ELR (cell line): ENCODE measurements around the gene GNAI1.

Source experiments
- DNase-seq: peaks from one replicate; pipeline ENCODE4 v3.0.0-alpha.2; 2015; ENCODE audit warnings: low read depth

GNAI1 gene

DNA sequence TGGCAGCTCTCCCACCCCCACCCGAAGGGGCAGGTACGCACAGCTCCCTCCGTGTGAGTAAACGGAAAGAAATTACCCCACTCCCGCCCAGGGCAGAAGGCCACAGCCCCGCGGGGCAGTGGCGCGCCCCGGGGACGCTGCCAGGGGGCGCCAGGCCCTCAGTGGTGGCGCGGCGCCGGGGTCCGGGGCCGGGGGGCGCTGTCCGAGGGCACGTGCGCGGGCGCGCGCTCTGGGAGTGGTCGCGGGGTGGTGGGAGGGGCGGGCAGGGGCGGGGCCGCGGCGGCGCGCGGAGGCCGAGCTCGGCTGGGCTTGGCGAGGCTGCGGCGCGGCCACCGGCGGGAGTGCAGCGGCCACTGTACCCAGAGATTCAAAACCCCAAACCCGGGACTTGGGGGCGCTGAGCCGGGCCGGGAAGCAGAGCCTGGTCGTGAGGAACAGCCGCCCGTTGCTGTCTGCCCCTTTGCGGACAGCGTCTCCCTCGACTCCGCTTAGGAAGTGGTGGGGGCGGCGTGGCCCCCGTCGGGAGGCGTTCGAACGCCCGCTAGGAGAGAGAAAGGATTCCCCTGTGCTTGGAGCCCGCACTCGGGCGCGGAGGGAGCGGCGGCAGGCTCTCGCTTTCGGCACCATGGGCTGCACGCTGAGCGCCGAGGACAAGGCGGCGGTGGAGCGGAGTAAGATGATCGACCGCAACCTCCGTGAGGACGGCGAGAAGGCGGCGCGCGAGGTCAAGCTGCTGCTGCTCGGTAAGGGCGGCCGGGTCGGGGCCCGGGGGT lies at the start of gene GNAI1:
TSS of gene GNAI1 (plus strand) at position 296 of the 773 bp plus-strand sequence. CDS start at position 626, 330 bp downstream.
- DNase-seq = peak; percentile 82

DNA sequence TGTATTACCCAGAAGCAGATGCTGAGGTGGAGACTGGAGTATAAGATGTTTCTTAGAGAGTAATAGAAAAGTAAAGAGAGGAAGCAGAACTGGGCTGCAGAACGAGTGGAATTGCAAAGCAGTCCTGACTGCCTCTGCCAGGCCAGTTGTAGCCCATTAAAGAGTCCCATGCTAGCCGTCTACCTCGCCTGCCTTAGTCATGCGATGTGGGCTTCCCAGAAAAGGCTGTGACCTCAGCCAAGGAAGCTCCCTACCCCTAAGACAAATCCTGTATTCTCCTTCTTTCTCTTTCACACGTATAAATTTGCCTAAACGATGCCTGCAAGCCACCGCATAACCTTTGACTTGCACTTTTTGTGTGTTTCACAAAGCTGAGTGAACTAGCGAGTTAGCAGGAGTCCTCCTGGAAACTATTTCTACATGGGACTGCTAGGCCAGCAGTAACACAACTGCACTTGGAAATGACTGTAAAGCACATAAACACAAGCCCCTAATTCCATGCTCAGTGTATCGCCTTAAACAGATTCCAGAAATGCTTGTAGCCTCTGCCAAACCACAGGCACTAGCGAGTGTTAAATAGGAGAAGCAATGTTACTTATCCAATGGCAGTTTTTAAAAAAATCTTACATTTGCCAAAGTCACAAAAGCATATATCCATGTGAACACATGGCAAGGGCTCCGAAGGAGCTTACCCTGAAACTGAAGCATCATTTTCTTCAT lies 47.4 kb upstream of the GNAI1 start:
- DNase-seq = peak; percentile 36

DNA sequence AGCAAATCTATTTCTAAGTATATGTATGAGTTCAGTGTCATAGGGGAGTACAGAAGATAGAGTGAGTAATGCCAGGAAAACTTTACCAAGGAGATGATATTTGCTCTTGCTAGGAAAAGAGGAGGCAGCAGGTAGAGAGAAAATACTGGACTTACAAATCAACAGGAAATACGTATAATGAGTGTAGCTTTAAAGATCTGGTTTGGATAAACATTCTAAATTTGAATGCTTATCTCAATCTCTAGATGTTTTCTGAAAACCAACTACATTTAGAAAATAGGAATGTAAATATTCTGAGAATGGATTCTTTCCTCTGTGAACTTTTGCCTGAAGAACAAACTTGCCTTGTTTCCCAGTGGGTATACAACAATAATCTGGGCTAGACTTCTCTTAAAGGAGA lies 46.9 kb upstream of the GNAI1 start:
- DNase-seq = peak; percentile 37

DNA sequence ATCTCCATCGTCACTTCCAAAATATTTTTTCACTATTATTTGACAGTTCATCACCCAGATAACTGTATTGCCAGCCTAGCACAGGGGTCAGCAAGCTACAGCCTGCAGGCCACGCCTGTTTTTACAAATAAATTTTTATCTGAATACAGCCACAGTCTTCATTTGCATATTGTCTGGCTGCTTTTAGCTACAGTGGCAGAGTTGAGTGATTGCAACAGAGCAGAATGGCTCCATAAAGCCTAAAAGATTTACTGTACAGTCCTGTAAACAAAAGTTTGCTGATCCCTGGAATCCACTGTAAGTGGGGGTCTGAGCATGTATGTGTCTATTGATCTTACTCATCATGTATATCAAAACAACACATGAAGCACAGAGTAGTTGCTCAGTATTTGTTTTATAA lies 45.9 kb upstream of the GNAI1 start:
- DNase-seq = peak; percentile 22

DNA sequence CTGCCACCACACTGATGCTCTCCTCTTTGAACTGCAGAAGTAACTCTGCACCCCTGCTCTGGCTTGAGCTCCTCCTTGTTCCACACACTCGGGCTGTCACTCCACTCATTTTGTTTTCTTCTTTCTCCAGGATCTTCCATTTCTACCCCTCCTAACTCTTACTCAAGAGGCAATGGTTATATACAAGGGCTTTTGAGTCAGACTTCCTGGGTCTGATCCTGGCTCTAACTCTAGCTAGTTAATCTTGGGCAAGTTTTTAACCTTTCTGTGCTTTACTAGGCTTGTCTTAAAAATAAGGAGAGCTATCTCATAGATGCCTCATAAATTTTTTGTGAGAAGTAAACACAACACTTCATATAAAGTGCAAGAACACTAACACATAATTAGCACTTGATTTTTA lies 45.3 kb upstream of the GNAI1 start:
- DNase-seq = peak; percentile 35

DNA sequence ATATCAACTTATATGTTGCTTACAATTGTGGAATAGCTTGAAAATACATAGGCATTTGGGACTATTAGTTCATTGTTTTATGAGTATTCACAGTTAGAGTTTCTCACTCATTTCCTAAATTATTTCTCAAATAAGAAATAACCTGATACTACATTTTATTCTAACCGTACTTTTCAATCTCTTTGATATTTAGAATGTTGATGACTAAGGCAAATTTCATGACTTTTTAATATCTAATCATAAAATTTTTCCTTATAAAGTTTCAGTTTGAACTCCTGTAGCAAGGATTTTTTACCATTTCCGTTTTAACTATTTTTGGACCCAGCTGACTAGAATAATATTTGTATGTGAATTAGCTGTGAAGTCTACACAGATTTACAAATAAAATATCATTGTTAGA lies 41.3 kb upstream of the GNAI1 start:
- DNase-seq = no peak

DNA sequence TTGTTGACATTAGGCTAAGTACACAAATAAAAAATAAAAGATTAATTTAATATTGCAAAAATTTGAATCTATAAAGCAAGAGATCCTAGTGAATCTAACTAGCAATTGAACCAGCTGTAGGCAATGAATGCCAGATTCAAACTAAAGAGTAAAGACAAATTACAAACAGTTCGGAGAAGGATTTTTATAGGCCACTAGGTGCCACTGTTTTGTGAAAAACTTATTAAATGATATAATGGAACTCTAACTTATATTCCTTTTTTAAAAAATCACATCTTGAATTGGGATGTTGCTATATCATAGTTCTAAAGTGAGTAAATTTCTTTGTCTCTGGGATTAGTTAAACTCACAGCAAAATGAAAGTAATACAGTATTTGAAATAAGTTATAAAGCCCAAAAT lies 39.1 kb upstream of the GNAI1 start:
- DNase-seq = peak; percentile 40

DNA sequence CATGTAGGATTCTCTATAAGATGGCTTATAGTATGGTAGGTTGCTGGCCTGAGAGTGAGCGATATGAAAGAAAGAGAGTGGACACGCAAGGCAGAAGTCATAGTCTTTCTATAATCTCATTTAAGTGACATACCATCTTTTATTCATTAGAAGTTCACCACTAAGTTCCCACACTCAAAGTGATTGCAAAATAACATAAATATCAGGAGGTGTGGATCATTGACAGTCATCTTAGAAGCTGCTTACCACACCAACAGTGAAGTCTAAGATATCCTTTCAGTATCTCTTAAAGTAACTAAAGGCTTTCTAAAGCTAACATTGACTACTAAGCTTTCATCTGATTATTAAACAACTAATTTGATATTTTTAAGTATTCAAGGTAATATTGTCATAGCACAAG lies 36.9 kb upstream of the GNAI1 start:
- no peak for DNase-seq

DNA sequence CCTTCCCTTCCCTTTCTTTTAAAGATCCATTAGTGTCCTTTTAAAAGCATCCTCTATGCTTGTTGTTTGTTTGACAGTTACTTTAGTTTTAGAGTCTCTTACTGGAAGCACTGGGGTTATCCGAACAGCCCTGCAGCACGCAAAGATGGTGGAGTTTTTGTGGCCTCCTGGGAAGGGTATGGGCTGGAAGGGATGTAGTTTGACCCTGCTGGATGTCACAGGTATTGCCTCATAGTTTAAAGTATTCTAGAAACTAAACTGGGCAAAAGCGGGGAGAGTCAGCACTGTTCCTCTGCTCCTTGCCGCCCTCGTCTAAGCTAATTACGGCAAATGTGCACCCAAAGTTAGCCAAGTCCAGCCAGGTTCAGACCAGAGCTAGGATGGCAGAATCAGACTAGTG lies 35.8 kb upstream of the GNAI1 start:
- DNase-seq = peak; percentile 13

DNA sequence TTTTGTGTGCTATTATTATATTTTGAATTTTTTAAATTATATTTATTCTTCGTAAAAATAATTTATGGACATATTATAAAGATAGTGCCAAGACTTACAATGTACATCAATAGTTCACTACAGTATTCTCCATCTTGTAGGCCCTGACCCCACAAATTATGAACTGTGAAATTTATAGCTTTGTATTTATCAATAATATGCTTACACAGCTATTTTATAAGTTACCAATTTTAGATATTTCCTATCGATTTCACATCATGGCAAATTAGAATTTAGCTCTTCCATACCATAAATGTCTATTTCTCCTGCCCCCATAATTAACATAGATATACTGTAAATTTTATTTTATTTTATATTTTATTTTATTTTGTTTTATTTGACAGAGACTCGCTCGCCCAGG lies 34.4 kb upstream of the GNAI1 start:
- no peak for DNase-seq

DNA sequence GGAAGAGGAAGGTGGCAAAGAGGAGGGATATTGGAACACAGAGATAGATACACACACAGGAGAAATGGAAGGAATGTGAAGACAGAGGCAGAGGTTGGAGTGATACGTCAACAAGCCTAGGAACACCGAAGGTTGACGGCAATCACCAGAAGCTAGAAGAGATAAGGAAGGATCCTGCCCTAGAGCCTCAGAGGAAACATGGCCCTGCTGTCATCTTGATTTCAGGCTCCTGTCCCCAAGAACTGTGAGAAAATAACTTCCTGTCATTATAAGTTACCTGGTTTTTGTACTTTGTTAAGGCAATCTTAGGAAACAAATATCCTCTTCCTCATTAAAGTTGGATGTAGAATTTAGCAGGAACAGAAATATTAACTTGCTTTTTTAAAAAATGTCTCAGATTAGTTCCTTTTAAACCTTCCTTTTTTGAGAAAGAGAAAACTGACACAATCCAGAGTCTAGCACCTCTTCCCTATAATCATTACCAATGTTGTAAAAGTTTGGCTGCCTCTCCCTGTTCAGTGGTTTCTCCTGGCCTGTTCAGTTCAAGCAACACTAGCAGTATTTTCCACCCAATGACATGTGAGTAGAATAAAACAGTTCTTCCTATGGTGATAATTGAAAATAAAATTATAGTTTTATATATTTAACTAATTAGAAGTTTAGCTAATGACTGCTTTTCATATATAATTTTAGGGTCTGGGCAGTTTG lies 28.8 kb upstream of the GNAI1 start:
- no peak for DNase-seq

DNA sequence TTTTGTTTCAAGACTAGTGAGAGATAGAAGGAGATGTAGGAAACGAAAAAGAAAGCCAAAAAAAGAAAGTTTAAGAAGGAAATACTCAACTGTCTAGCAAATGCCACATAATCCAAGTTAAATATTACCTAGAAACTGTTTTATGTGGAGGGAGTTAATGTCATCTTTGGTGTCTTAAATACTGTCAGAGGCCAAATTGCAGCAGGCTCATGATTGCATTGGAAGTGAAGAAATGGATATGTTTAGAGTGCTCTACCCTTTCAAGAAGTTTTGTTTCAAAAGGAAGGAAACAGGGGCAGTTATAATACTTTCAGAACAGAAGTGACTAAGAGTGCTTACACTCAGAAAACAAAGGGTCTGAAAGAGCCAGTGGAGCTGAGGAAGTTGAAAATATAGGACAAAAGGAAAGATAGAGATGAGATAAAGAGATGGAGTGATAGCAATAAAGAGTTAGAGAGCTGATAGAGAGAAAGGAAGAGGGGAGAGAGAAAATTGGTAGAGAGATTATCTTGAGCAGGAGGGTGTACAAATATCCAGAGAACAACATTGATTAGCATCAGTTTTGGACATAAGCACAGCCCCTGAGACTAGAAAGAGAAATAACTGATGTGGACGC lies 28.0 kb upstream of the GNAI1 start:
- DNase-seq = no peak

DNA sequence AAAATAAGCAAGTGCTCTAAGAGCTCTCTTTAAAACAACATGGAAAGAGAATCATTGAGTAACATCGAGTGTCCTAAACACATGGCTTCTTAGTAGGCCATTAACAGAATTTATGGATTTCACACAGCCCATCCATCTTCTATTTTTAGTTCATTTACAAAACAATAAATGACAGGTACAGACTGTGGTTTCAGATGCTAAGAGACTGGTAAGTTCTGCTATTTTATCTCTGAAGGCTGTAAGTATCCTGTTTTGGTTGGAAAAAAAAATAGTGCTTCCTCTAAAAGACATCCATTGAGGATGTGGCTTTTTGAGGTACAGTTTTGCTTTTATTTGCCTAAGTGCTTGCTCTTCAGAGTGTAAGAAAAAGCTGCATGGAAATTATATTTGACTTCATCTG lies 27.4 kb upstream of the GNAI1 start:
- DNase-seq = no peak

DNA sequence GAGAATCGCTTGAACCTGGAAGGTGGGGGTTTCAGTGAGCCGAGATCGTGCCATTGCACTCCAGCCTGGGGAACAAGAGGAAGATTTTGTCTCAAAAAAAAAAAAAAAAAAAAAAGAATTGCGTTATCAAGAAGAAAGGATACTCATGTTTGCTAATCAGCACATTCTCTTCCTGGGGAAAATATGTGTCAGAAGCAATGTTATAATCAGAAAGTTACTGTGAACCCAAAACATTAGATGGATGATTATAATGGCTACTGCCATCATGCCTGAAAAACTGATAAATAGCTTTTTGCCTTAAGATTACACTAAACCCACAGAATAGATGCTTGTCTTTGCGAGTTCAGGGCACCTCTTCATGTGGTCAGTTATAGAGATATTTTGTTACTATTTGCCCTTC lies 24.3 kb upstream of the GNAI1 start:
- no peak for DNase-seq

DNA sequence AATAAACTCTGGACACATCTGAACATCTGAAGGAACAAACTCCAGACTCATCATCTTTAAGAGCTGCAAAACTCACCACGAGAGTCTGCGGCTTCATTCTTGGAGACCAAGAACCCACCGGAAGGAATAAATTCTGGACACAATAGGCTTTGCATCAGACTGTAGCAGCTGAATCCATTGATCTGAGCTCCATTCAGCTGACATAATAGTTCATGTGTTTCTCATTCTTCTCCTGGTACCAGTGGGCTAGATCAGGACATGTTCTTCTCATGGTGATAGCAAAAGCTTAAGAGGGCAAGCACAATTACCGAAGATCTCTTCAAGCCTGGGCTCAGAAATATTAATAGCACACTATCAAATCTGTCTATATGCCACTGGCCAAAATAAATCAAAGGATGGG lies 20.5 kb upstream of the GNAI1 start:
- DNase-seq = no peak

DNA sequence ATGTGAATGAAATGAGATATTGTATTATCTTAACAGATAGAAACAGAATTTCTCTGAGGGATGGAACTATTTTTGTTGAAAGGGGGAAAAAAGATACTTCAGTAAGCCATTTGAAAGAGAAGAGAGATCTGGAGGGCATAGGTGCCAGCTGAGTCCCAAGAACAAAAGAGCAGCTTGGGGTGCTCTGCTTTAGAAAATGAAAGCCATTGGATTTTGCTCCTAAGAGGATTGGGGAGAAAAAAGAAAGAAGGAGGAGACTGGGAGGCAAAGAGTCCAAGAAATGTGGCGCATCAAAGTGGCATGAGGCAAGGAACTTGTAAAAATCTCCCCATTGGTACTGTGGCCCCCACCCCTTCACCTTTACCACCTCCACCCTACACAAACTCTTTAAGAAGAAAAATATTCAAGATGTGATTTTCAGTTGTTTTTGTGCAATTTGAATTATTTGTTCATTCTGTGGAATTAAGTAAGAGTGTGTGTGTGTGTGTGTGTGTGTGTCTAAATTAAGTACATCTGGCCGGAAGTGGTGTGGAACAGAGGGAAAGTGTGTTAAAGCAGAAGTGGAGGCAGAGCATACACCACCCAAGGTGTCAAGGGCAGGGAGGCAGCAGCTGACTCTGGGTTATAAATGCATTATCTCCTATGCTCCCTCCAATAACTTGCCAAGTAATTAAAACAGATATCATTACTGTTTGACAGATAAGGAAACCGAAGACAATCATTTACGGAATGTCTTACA lies 9.9 kb upstream of the GNAI1 start:
- DNase-seq = no peak

DNA sequence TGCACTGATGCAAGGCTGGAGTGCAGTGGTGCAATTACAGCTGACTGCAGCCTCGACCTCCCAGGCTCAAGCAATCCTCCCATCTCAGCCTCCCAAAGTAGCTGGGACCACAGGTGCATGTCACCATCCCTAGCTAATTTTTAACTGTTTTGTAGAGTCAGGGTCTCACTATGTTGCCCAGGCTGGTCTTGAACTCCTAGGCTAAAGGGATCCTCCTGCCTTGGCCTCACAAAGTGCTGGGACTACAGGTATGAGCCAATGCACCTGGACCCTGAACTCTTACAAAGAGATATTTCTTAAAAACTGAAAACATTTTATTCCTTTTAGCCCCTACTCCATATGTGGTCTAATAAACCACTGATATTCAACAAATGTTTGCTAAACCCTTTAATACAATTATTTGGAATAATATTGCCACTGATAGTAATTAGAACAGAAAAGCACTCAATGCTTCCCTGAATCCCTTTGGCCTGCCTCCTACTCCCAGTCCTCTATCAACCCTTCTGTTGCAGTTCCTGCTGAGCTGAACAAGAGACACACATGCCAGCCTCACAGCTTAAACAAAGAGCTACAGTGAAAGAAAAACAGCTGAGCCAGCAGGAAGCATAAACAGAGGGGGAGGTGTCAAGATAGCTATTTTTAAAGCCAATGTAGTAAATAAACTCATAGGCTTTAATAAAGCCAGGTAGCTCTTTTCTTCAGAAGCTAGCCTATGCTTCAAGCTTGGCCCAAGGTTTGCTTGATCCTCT lies 7.0 kb upstream of the GNAI1 start:
- DNase-seq = no peak

DNA sequence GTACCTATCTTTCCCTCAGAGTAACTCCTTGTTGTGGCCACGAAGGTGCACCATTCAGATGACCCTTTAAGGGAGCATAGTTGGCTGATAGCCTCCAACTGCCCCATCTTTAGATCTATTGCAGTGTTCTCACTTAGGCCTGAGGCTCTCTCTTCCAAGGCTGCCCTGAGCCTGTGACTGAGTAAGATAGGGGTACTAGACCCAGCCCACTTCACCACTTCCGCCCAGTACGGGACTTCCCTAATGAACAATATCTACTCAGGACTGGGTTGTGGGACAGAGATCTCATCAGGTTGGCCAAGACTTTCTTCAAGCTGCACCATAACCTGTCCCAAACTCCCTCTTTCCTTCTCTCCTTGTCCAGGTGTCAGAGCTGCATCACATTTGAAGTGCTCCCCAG lies 5.7 kb upstream of the GNAI1 start:
- no peak for DNase-seq

DNA sequence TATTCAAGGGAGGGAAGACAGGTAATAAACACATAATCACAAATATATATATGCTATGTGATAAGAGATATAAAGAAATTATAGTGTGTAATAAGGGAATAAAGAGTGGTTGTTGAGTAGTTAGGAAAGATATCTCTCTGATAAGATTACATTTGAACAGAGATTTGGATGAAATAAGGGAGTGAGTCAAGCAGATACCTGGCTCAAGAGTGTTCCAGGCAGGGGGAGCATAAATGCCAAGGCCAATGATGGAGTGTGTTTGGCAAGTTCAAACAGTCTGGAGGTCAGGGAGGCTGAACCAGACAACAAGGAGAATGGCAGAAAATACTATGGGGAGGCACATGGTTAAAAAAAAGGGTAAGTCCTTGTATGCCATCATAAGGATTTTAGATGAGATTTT lies 4.8 kb upstream of the GNAI1 start:
- DNase-seq = no peak

DNA sequence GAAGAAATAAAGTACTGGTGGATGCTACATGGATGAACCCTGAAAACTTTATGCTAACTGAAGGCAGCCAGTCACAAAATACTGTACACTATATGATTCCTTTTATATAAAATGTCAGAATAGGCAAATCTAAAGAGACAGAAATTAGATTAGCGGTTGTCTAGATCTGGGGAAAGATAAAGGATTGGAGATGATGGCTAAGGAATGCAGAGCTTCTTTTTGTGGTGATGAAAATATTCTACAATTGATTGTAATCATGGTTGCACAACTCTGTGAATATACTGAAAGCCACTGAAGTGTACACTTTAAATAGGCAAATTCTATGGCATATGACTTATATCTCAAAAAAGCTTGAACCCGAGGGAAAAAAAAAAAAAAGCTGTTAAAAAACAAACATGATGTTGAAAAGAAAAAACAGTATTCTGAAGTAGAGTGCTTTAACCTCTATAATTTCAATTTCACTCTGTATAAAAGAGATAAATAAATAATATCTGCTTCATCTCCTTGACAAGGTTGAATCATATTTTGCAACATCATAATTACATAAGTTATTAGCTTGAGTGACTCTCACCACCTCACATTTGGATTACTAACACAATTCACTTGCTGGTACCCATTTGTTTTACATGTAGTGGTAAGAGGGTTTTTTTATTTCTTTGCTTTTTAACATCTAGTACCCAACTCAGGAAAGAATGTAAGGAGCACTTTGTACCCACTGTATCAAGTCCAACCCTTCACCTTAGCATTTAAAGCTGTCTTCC lies 2.8 kb upstream of the GNAI1 start:
- no peak for DNase-seq
